HEK293 (cell line): ENCODE results near the gene GUCY1B1.

Experiments
- CTCF ChIA-PET: fragments of 350-600 bp; formaldehyde crosslinking; extraction: SDS; loops from one replicate; lab custom pipeline; 2021; ENCODE audit warnings: antibody characterized with exemption; lab: Yijun Ruan, JAX
- POLR2A ChIA-PET: fragments of 300-600 bp; formaldehyde crosslinking; extraction: SDS; loops from one replicate; lab custom pipeline; 2020; ENCODE audit warnings: antibody characterized with exemption, inconsistent platforms; lab: Yijun Ruan, JAX
- H3K27ac ChIP-seq: fragments of 200-500 bp; sonication (Bioruptor generic); 2 replicates; pipeline ENCODE4 v1.5.1; 2014; ENCODE audit warnings: low read depth, low read length, control low read depth, inconsistent platforms; ENCODE audit errors: extremely low read depth
- H3K36me3 ChIP-seq, 2 experiments: fragments of 200-500 bp in 1 of 2; sonication (Bioruptor generic) in 1 of 2; 1 replicate in 1 of 2; 2 replicates in 1 of 2; pipeline ENCODE4 v1.5.1; 2014 to 2017; ENCODE audit warnings: inconsistent platforms in 2 of 2, low read length in 2 of 2; ENCODE audit not compliant: control insufficient read depth in 2 of 2, insufficient read depth in 1 of 2
- H3K4me1 ChIP-seq: fragments of 200-500 bp; sonication (Bioruptor generic); 2 replicates; pipeline ENCODE4 v1.5.1; 2014; ENCODE audit warnings: mild to moderate bottlenecking, low read length, inconsistent platforms; ENCODE audit not compliant: control insufficient read depth, insufficient read depth
- H3K4me3 ChIP-seq: 2 replicates; pipeline ENCODE4 v1.5.1; 2011; ENCODE audit warnings: low read depth, mild to moderate bottlenecking, control low read depth, low read length, moderate library complexity
- H3K9me3 ChIP-seq: fragments of 200-500 bp; sonication (Bioruptor generic); 2 replicates; pipeline ENCODE4 v1.5.1; 2014; ENCODE audit warnings: low read depth, low read length, inconsistent platforms; ENCODE audit not compliant: control insufficient read depth, insufficient read depth
- BCL11B ChIP-seq: fragments of 450-650 bp; formaldehyde crosslinking; IDR thresholded peaks from 2 replicates; pipeline ENCODE4 v1.5.1; 2016; ENCODE audit warnings: low read depth, missing biosample characterization, missing genetic modification characterization
- HOXA7 ChIP-seq: sonication (generic); formaldehyde crosslinking; IDR thresholded peaks from 2 replicates; pipeline ENCODE4 v1.8.1; 2022; ENCODE audit warnings: missing genetic modification reagents, borderline replicate concordance
- PRDM2 ChIP-seq: fragments of 450-650 bp; formaldehyde crosslinking; IDR thresholded peaks from 2 replicates; pipeline ENCODE4 v1.5.1; 2016; ENCODE audit warnings: missing biosample characterization, missing genetic modification characterization, borderline replicate concordance
- RBAK ChIP-seq: fragments of 450-650 bp; formaldehyde crosslinking; IDR thresholded peaks from 2 replicates; pipeline ENCODE4 v1.5.1; 2016; ENCODE audit warnings: missing biosample characterization, missing genetic modification characterization
- SALL2 ChIP-seq: fragments of 450-650 bp; formaldehyde crosslinking; IDR thresholded peaks from 2 replicates; pipeline ENCODE4 v1.5.0; 2017; ENCODE audit warnings: missing biosample characterization, mild to moderate bottlenecking, missing genetic modification characterization, borderline replicate concordance
- ZBTB17 ChIP-seq: fragments of 450-650 bp; formaldehyde crosslinking; IDR thresholded peaks from 2 replicates; pipeline ENCODE4 v1.5.1; 2016; ENCODE audit warnings: missing biosample characterization, missing genetic modification characterization
- ZFP37 ChIP-seq: fragments of 450-650 bp; formaldehyde crosslinking; IDR thresholded peaks from 2 replicates; pipeline ENCODE4 v1.5.1; 2016; ENCODE audit warnings: missing biosample characterization, missing genetic modification characterization
- ZFP41 ChIP-seq: fragments of 450-650 bp; formaldehyde crosslinking; IDR thresholded peaks from 2 replicates; pipeline ENCODE4 v1.5.1; 2016; ENCODE audit warnings: missing biosample characterization, missing genetic modification characterization, borderline replicate concordance
- ZFP69B ChIP-seq: fragments of 450-650 bp; formaldehyde crosslinking; IDR thresholded peaks from 2 replicates; pipeline ENCODE4 v1.5.1; 2016; ENCODE audit warnings: missing biosample characterization, missing genetic modification characterization
- ZNF157 ChIP-seq: fragments of 450-650 bp; formaldehyde crosslinking; IDR thresholded peaks from 2 replicates; pipeline ENCODE4 v1.5.1; 2016; ENCODE audit warnings: missing biosample characterization, missing genetic modification characterization
- ZNF23 ChIP-seq: fragments of 450-650 bp; formaldehyde crosslinking; IDR thresholded peaks from 2 replicates; pipeline ENCODE4 v1.5.1; 2016; ENCODE audit warnings: missing biosample characterization, missing genetic modification characterization, borderline replicate concordance
- ZNF248 ChIP-seq: fragments of 450-650 bp; formaldehyde crosslinking; IDR thresholded peaks from 2 replicates; pipeline ENCODE4 v1.5.1; 2017; ENCODE audit warnings: missing biosample characterization, missing genetic modification characterization
- ZNF280C ChIP-seq: fragments of 450-650 bp; formaldehyde crosslinking; IDR thresholded peaks from 2 replicates; pipeline ENCODE4 v1.5.1; 2016; ENCODE audit warnings: missing biosample characterization, missing genetic modification characterization
- ZNF324 ChIP-seq: fragments of 450-650 bp; formaldehyde crosslinking; IDR thresholded peaks from 2 replicates; pipeline ENCODE4 v1.5.1; 2016; ENCODE audit warnings: missing biosample characterization, missing genetic modification characterization
- ZNF354C ChIP-seq: fragments of 450-650 bp; formaldehyde crosslinking; IDR thresholded peaks from 2 replicates; pipeline ENCODE4 v1.5.1; 2016; ENCODE audit warnings: missing biosample characterization, missing genetic modification characterization, low read depth, borderline replicate concordance
- ZNF404 ChIP-seq: fragments of 450-650 bp; formaldehyde crosslinking; IDR thresholded peaks from 2 replicates; pipeline ENCODE4 v1.5.1; 2017; ENCODE audit warnings: missing biosample characterization, missing genetic modification characterization
- ZNF843 ChIP-seq: fragments of 450-650 bp; formaldehyde crosslinking; IDR thresholded peaks from 2 replicates; pipeline ENCODE4 v1.5.1; 2016; ENCODE audit warnings: missing biosample characterization, missing genetic modification characterization

Gene GUCY1B1

GRCh38 chr4:155738548-155738947 is 20.3 kb upstream of the GUCY1B1 start:
- Histone ChIP-seq H3K4me3 (no peak overlapping the region), H3K4me1 (no peaks in the 10 kb centered on the region), H3K36me3 (no peaks in the 10 kb centered on the region), H3K27ac (no peak overlapping the region)
- CTCF ChIA-PET: no interaction called here
- TF ChIP-seq ZNF324 (tag by site-specific recombination) (no peak), ZNF404 (tag by site-specific recombination) (no peak), ZFP69B (tag by site-specific recombination) (no peak), ZNF843 (tag by site-specific recombination) (no peak), ZNF354C (tag by site-specific recombination) (no peak), PRDM2 (no peak), ZNF280C (tag by site-specific recombination) (no peak), ZNF23 (tag by site-specific recombination) (no peak), BCL11B (tag by site-specific recombination) (no peak)
- TF ChIP-seq, all 188 proteins: peak for 0
- no peaks in the 10 kb centered on the region for H3K9me3 ChIP-seq
- POLR2A ChIA-PET: no interaction called here

- Histone ChIP-seq H3K27ac (no peak overlapping the region), H3K4me3 (no peak overlapping the region), H3K9me3 (no peaks in the 10 kb centered on the region), H3K4me1 (no peaks in the 10 kb centered on the region), H3K36me3 (no peaks in the 10 kb centered on the region)
- ChIA-PET CTCF (interaction anchor here (0.5 to 0.8 kb wide), 2 partner anchors 15 to 215 kb away, joined by 3 to 4 read pairs; no protein-coding TSS in a partner anchor), POLR2A (no interaction called here)
- no peak for TF ChIP-seq ZBTB17 (tag by site-specific recombination)
- TF ChIP-seq ZFP41 (tag by site-specific recombination): no peak
- TF ChIP-seq RBAK: no peak
- no peak for TF ChIP-seq ZNF248 (tag by site-specific recombination)
- TF ChIP-seq ZNF157 (tag by site-specific recombination): peak; percentile 93
- TF ChIP-seq SALL2 (tag by site-specific recombination): no peak
- TF ChIP-seq HOXA7 (CRISPR knock-in tag): no peak
- TF ChIP-seq ZFP37 (tag by site-specific recombination): no peak
Observed at GRCh38 chr4:155741546-155741945, 17.3 kb upstream of the GUCY1B1 start.
